ENCODE results near the gene MXI1. TPM values are rescaled to one million over a fixed set of nuclear protein-coding genes. Genes with fewer than 3 reads are reported as not detected.
A peak's percentile ranks its signal among the peaks of the same experiment; 100 is the strongest.
"Not testable (repeated sequence)": the region's sequence is repeated elsewhere in the genome, so short reads cannot be mapped to it uniquely, and the experiment has no call there.

MXI1 gene
- total RNA-seq, 1 donor from 2014 or later, result 20.0 TPM

GRCh38 chr10:110267276-110267675, 59.9 kb downstream of the MXI1 start:
- Histone ChIP-seq H3K27me3 (ENCODE audit: control insufficient read depth, insufficient read depth, low read length) (no peaks in the 10 kb centered on the region), H3K4me3 (ENCODE audit: low read depth, low read length) (no peak overlapping the region), H3K36me3 (ENCODE audit: control insufficient read depth, insufficient read depth, low read length) (no peaks in the 10 kb centered on the region)
- DNase-seq (ENCODE audit: low read depth), result no peak
- TF ChIP-seq, protein P1, sequence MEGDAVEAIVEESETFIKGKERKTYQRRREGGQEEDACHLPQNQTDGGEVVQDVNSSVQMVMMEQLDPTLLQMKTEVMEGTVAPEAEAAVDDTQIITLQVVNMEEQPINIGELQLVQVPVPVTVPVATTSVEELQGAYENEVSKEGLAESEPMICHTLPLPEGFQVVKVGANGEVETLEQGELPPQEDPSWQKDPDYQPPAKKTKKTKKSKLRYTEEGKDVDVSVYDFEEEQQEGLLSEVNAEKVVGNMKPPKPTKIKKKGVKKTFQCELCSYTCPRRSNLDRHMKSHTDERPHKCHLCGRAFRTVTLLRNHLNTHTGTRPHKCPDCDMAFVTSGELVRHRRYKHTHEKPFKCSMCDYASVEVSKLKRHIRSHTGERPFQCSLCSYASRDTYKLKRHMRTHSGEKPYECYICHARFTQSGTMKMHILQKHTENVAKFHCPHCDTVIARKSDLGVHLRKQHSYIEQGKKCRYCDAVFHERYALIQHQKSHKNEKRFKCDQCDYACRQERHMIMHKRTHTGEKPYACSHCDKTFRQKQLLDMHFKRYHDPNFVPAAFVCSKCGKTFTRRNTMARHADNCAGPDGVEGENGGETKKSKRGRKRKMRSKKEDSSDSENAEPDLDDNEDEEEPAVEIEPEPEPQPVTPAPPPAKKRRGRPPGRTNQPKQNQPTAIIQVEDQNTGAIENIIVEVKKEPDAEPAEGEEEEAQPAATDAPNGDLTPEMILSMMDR (IDR thresholded peaks at IDR 0.05; ENCODE audit: insufficient read depth, low read length, poor library complexity, severe bottlenecking), result no peak

GRCh38 chr10:110268442-110268841, 61.0 kb downstream of the MXI1 start:
- Histone ChIP-seq H3K4me3 (ENCODE audit: low read depth, low read length) (no peak overlapping the region), H3K36me3 (ENCODE audit: control insufficient read depth, insufficient read depth, low read length) (no peaks in the 10 kb centered on the region), H3K27me3 (ENCODE audit: control insufficient read depth, insufficient read depth, low read length) (no peaks in the 10 kb centered on the region)
- TF ChIP-seq, protein P1 (IDR thresholded peaks at IDR 0.05; ENCODE audit: insufficient read depth, low read length, poor library complexity, severe bottlenecking), result no peak
- no peak for DNase-seq (ENCODE audit: low read depth)

DNA sequence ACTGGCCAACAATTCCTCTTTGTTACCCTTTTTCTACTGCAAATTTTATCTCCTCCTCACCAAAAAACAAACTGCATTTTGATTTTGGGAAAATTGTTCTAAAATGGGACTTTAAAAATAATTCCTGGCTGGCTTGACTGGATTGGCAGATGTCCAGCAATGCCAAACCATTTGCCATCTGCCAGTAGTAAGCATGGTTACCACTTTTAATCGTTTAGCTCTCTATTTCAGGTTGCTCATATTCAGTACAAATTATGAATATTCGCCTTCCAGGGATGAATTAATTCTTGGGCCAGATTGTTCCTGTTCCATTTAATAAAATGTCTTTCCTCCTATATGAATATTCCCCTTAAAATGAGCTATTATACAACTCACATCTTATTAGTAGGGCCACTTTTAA, 61.6 kb downstream of the MXI1 start:
- Histone ChIP-seq H3K27me3 (ENCODE audit: control insufficient read depth, insufficient read depth, low read length) (no peaks in the 10 kb centered on the region), H3K36me3 (ENCODE audit: control insufficient read depth, insufficient read depth, low read length) (no peaks in the 10 kb centered on the region), H3K4me3 (ENCODE audit: low read depth, low read length) (no peak overlapping the region)
- TF ChIP-seq, protein P1 (IDR thresholded peaks at IDR 0.05; ENCODE audit: insufficient read depth, low read length, poor library complexity, severe bottlenecking), result no peak
- DNase-seq (ENCODE audit: low read depth), result no peak

GRCh38 chr10:110269374-110270318, 62.2 kb downstream of the MXI1 start:
- Histone ChIP-seq H3K4me3 (ENCODE audit: low read depth, low read length) (no peak overlapping the region), H3K27me3 (ENCODE audit: control insufficient read depth, insufficient read depth, low read length) (no peaks in the 10 kb centered on the region), H3K36me3 (ENCODE audit: control insufficient read depth, insufficient read depth, low read length) (no peaks in the 10 kb centered on the region)
- DNase-seq (ENCODE audit: low read depth), result no peak
- TF ChIP-seq, protein P1 (IDR thresholded peaks at IDR 0.05; ENCODE audit: insufficient read depth, low read length, poor library complexity, severe bottlenecking), result no peak

DNA sequence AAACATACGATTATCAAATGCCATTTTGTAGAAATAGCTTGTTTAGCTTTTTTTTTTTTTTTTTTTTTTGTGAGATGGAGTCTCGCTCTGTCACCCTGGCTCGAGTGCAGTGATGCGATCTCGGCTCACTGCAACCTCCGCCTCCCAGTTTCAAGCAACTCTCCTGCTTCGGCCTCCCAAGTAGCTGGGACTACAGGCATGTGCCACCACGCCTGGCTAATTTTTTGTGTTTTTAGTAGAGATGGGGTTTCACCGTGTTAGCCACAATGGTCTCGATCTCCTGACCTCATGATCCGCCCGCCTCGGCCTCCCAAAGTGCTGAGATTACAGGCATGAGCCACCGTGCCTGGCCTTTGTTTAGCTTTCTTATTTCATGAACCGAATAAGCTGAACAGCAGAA, 65.6 kb downstream of the MXI1 start:
- DNase-seq (ENCODE audit: low read depth); H3K4me3 ChIP-seq (ENCODE audit: low read depth, low read length); H3K36me3 ChIP-seq (ENCODE audit: control insufficient read depth, insufficient read depth, low read length); H3K27me3 ChIP-seq (ENCODE audit: control insufficient read depth, insufficient read depth, low read length): not testable (repeated sequence)

DNA sequence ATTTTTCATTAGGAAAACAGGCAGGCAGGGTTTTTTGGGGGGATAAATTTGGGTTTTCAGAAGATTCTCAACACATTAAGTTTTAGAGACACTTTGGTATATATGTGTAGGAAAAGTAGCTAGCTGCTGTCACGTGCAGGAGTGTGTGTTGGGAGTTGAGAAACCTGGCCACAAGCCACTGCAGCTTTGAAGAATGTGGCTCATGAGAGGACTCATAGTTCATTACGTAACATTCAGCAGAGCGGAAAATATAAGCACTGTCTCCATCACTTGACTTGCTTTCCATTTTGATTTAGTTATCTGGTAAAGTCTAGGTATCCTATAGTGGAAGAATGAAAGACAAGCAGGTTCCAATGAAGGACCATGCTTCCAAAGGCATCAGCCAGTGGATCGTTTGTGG, 66.1 kb downstream of the MXI1 start:
- no peaks in the 10 kb centered on the region for H3K27me3 ChIP-seq (ENCODE audit: control insufficient read depth, insufficient read depth, low read length)
- DNase-seq (ENCODE audit: low read depth), result peak; percentile 68
- TF ChIP-seq, protein P1 (IDR thresholded peaks at IDR 0.05; ENCODE audit: insufficient read depth, low read length, poor library complexity, severe bottlenecking), result no peak
- H3K4me3 ChIP-seq (ENCODE audit: low read depth, low read length), result no peak overlapping the region
- no peaks in the 10 kb centered on the region for H3K36me3 ChIP-seq (ENCODE audit: control insufficient read depth, insufficient read depth, low read length)

All from kidney epithelial cell (primary cell).